Activated naive CD4-positive, alpha-beta T cell treated with anti-CD3 and anti-CD28 coated beads, Interleukin-2, amount 50 U/mL, for 24 hours (primary cell): ENCODE data around the gene PELI1.

Experiments used
- H3K27ac Mint-ChIP-seq: one replicate; pipeline ENCODE4 v1.8.0; 2021; ENCODE audit warnings: mild to moderate bottlenecking, mixed read lengths
- H3K27me3 Mint-ChIP-seq: one replicate; pipeline ENCODE4 v1.8.0; 2021; ENCODE audit warnings: mixed read lengths
- H3K36me3 Mint-ChIP-seq: one replicate; pipeline ENCODE4 v1.8.0; 2021; ENCODE audit warnings: mixed read lengths
- H3K4me1 Mint-ChIP-seq: one replicate; pipeline ENCODE4 v1.8.0; 2021; ENCODE audit warnings: mixed read lengths
- H3K4me3 Mint-ChIP-seq: one replicate; pipeline ENCODE4 v1.8.0; 2021; ENCODE audit warnings: mild to moderate bottlenecking, mixed read lengths
- H3K9me3 Mint-ChIP-seq: one replicate; pipeline ENCODE4 v1.8.0; 2021; ENCODE audit warnings: mixed read lengths

PELI1 gene

GRCh38 chr2:64137996-64138395 lies 6.2 kb downstream of the PELI1 start:
- Mint-ChIP-seq H3K36me3 (peaks cover 42% of the 10 kb centered on the region), H3K9me3 (no peaks in the 10 kb centered on the region), H3K4me1 (peaks cover 90% of the 10 kb centered on the region), H3K27me3 (no peaks in the 10 kb centered on the region), H3K27ac (peak overlapping the region; percentile 89), H3K4me3 (peak overlapping the region; percentile 99)

- Mint-ChIP-seq H3K4me1 (peaks cover 95% of the 10 kb centered on the region), H3K4me3 (peak overlapping the region; percentile 63), H3K36me3 (peaks cover 44% of the 10 kb centered on the region), H3K9me3 (no peaks in the 10 kb centered on the region), H3K27ac (peak overlapping the region; percentile 73), H3K27me3 (no peaks in the 10 kb centered on the region)
Observed at GRCh38 chr2:64137567-64137966, 6.7 kb downstream of the PELI1 start.

- Mint-ChIP-seq H3K27me3 (no peaks in the 10 kb centered on the region), H3K4me3 (peak overlapping the region; percentile 80), H3K4me1 (peaks cover 91% of the 10 kb centered on the region), H3K36me3 (peaks cover 40% of the 10 kb centered on the region), H3K27ac (peak overlapping the region; percentile 97), H3K9me3 (peaks cover 8% of the 10 kb centered on the region)
Observed at GRCh38 chr2:64135421-64135820, 8.8 kb downstream of the PELI1 start.

GRCh38 chr2:64134813-64135212 lies 9.4 kb downstream of the PELI1 start:
- H3K36me3 Mint-ChIP-seq: peaks cover 40% of the 10 kb centered on the region
- peaks cover 91% of the 10 kb centered on the region for H3K4me1 Mint-ChIP-seq
- peaks cover 8% of the 10 kb centered on the region for H3K9me3 Mint-ChIP-seq
- H3K27ac Mint-ChIP-seq: peak overlapping the region; percentile 97
- H3K4me3 Mint-ChIP-seq: peak overlapping the region; percentile 80
- no peaks in the 10 kb centered on the region for H3K27me3 Mint-ChIP-seq

GRCh38 chr2:64133828-64134227 lies 10.4 kb downstream of the PELI1 start:
- Mint-ChIP-seq H3K27me3 (no peaks in the 10 kb centered on the region), H3K9me3 (peaks cover 8% of the 10 kb centered on the region), H3K27ac (peak overlapping the region; percentile 97), H3K36me3 (peaks cover 39% of the 10 kb centered on the region), H3K4me1 (peaks cover 89% of the 10 kb centered on the region), H3K4me3 (peak overlapping the region; percentile 80)

- no peaks in the 10 kb centered on the region for H3K27me3 Mint-ChIP-seq
- peaks cover 8% of the 10 kb centered on the region for H3K9me3 Mint-ChIP-seq
- H3K36me3 Mint-ChIP-seq: peaks cover 39% of the 10 kb centered on the region
- peak overlapping the region; percentile 97 for H3K27ac Mint-ChIP-seq
- peak overlapping the region; percentile 80 for H3K4me3 Mint-ChIP-seq
- peaks cover 89% of the 10 kb centered on the region for H3K4me1 Mint-ChIP-seq
Observed at GRCh38 chr2:64133354-64133753, 10.9 kb downstream of the PELI1 start.

- Mint-ChIP-seq H3K4me1 (peaks cover 83% of the 10 kb centered on the region), H3K36me3 (peaks cover 37% of the 10 kb centered on the region), H3K9me3 (peaks cover 8% of the 10 kb centered on the region), H3K27ac (peak overlapping the region; percentile 92), H3K4me3 (peak overlapping the region; percentile 64), H3K27me3 (no peaks in the 10 kb centered on the region)
Observed at GRCh38 chr2:64130333-64130732, 13.9 kb downstream of the PELI1 start.

- H3K27me3 Mint-ChIP-seq: no peaks in the 10 kb centered on the region
- peak overlapping the region; percentile 79 for H3K4me3 Mint-ChIP-seq
- H3K36me3 Mint-ChIP-seq: peaks cover 37% of the 10 kb centered on the region
- H3K27ac Mint-ChIP-seq: peak overlapping the region; percentile 97
- peaks cover 8% of the 10 kb centered on the region for H3K9me3 Mint-ChIP-seq
- peaks cover 82% of the 10 kb centered on the region for H3K4me1 Mint-ChIP-seq
Observed at GRCh38 chr2:64128943-64129391, 15.3 kb downstream of the PELI1 start.

GRCh38 chr2:64128406-64128805 lies 15.8 kb downstream of the PELI1 start:
- H3K27me3 Mint-ChIP-seq: no peaks in the 10 kb centered on the region
- peak overlapping the region; percentile 97 for H3K27ac Mint-ChIP-seq
- H3K36me3 Mint-ChIP-seq: peaks cover 36% of the 10 kb centered on the region
- peaks cover 8% of the 10 kb centered on the region for H3K9me3 Mint-ChIP-seq
- H3K4me3 Mint-ChIP-seq: peak overlapping the region; percentile 79
- peaks cover 81% of the 10 kb centered on the region for H3K4me1 Mint-ChIP-seq

- H3K36me3 Mint-ChIP-seq: peaks cover 32% of the 10 kb centered on the region
- peaks cover 79% of the 10 kb centered on the region for H3K4me1 Mint-ChIP-seq
Observed at GRCh38 chr2:64127119-64127518, 17.1 kb downstream of the PELI1 start.

GRCh38 chr2:64126601-64127000 lies 17.6 kb downstream of the PELI1 start:
- peaks cover 28% of the 10 kb centered on the region for H3K36me3 Mint-ChIP-seq
- no peaks in the 10 kb centered on the region for H3K27me3 Mint-ChIP-seq
- H3K9me3 Mint-ChIP-seq: no peaks in the 10 kb centered on the region
- H3K27ac Mint-ChIP-seq: peak overlapping the region; percentile 95
- H3K4me1 Mint-ChIP-seq: peaks cover 77% of the 10 kb centered on the region
- H3K4me3 Mint-ChIP-seq: peak overlapping the region; percentile 45

More at GRCh38 chr2:64127119-64127518, 17.1 kb downstream of the PELI1 start:
- Mint-ChIP-seq H3K4me3 (peak overlapping the region; percentile 45), H3K27ac (peak overlapping the region; percentile 95), H3K27me3 (no peaks in the 10 kb centered on the region), H3K9me3 (peaks cover 4% of the 10 kb centered on the region)

GRCh38 chr2:64124571-64124970 lies 19.6 kb downstream of the PELI1 start:
- Mint-ChIP-seq H3K27ac (peak overlapping the region; percentile 76), H3K4me1 (peaks cover 82% of the 10 kb centered on the region), H3K4me3 (peak overlapping the region; percentile 58), H3K9me3 (no peaks in the 10 kb centered on the region), H3K36me3 (peaks cover 27% of the 10 kb centered on the region), H3K27me3 (no peaks in the 10 kb centered on the region)

- H3K4me3 Mint-ChIP-seq: peak overlapping the region; percentile 58
- peak overlapping the region; percentile 76 for H3K27ac Mint-ChIP-seq
- H3K27me3 Mint-ChIP-seq: no peaks in the 10 kb centered on the region
- peaks cover 84% of the 10 kb centered on the region for H3K4me1 Mint-ChIP-seq
- no peaks in the 10 kb centered on the region for H3K9me3 Mint-ChIP-seq
- peaks cover 27% of the 10 kb centered on the region for H3K36me3 Mint-ChIP-seq
Observed at GRCh38 chr2:64124168-64124567, 20.1 kb downstream of the PELI1 start.

GRCh38 chr2:64123740-64124139 lies 20.5 kb downstream of the PELI1 start:
- Mint-ChIP-seq H3K4me3 (no peak overlapping the region), H3K27me3 (no peaks in the 10 kb centered on the region), H3K36me3 (peaks cover 26% of the 10 kb centered on the region), H3K9me3 (no peaks in the 10 kb centered on the region), H3K4me1 (peaks cover 84% of the 10 kb centered on the region), H3K27ac (peak overlapping the region; percentile 76)

GRCh38 chr2:64122358-64122757 lies 21.9 kb downstream of the PELI1 start:
- peak overlapping the region; percentile 8 for H3K4me3 Mint-ChIP-seq
- H3K4me1 Mint-ChIP-seq: peaks cover 81% of the 10 kb centered on the region
- peak overlapping the region; percentile 14 for H3K27ac Mint-ChIP-seq
- H3K27me3 Mint-ChIP-seq: no peaks in the 10 kb centered on the region
- H3K36me3 Mint-ChIP-seq: peaks cover 20% of the 10 kb centered on the region
- no peaks in the 10 kb centered on the region for H3K9me3 Mint-ChIP-seq

- Mint-ChIP-seq H3K27ac (peak overlapping the region; percentile 46), H3K27me3 (no peaks in the 10 kb centered on the region), H3K36me3 (peaks cover 13% of the 10 kb centered on the region), H3K4me1 (peaks cover 83% of the 10 kb centered on the region), H3K4me3 (no peak overlapping the region), H3K9me3 (no peaks in the 10 kb centered on the region)
Observed at GRCh38 chr2:64120928-64121327, 23.3 kb downstream of the PELI1 start.

- no peaks in the 10 kb centered on the region for H3K27me3 Mint-ChIP-seq
- no peaks in the 10 kb centered on the region for H3K9me3 Mint-ChIP-seq
- H3K36me3 Mint-ChIP-seq: peaks cover 13% of the 10 kb centered on the region
- H3K4me3 Mint-ChIP-seq: no peak overlapping the region
- no peak overlapping the region for H3K27ac Mint-ChIP-seq
- peaks cover 88% of the 10 kb centered on the region for H3K4me1 Mint-ChIP-seq
Observed at GRCh38 chr2:64120008-64120407, 24.2 kb downstream of the PELI1 start.
